Measurements from ENCODE around the gene SRP68. TPM values are rescaled to one million over a fixed set of nuclear protein-coding genes. Genes with fewer than 3 reads are reported as not detected.

SRP68 gene
- total and polyA plus RNA-seq, 2 of the 8 experiments (the other 6 are each of a cell fraction or from before 2014, with no cell fraction given) = 57.7 to 83.5 TPM

- no peaks in the 10 kb centered on the region for H3K23me2 ChIP-seq (ENCODE audit: low read depth, low read length)
- H2AK5ac ChIP-seq (ENCODE audit: low read depth, low read length) = peak overlapping the region; percentile 18; the same call in 1 of the 2 replicates
- H3K4me1 ChIP-seq (replicated peaks in 1 of 4; ENCODE audit: control insufficient read depth in 3 of 4, insufficient read depth in 4 of 4, low read length in 3 of 4) = no peaks in the 10 kb centered on the region; a peak in 3 of 7 replicates
- no peak overlapping the region for H2AFZ ChIP-seq (ENCODE audit: low read length)
- no peak for FAIRE-seq
- H3K79me2 ChIP-seq (ENCODE audit: control insufficient read depth in 1 of 2, insufficient read depth in 2 of 2, low read length in 2 of 2) = no peaks in the 10 kb centered on the region
- H3K27ac ChIP-seq (ENCODE audit: low read depth, low read length) = no peak overlapping the region
- H3K23ac ChIP-seq (ENCODE audit: insufficient read length) = no peak overlapping the region
- H3K79me1 ChIP-seq (ENCODE audit: low read depth, low read length) = no peaks in the 10 kb centered on the region
- H3K4me2 ChIP-seq (ENCODE audit: insufficient read depth in 1 of 2, low read depth in 2 of 2, low read length in 2 of 2) = no peak overlapping the region
- H4K20me1 ChIP-seq (replicated peaks in 1 of 2; ENCODE audit: control insufficient read depth in 1 of 2, insufficient read depth in 2 of 2, low read length in 2 of 2) = no peaks in the 10 kb centered on the region
- H4K8ac ChIP-seq (ENCODE audit: extremely low read depth, insufficient read depth, low read length) = peak overlapping the region; percentile 95
- no peak overlapping the region for H2BK120ac ChIP-seq (replicated peaks; ENCODE audit: low read depth, low read length)
- peak; percentile 62 to 97 for DNase-seq (ENCODE audit: low read depth in 1 of 2, low spot score in 2 of 2)
- no peak overlapping the region for H2BK20ac ChIP-seq (ENCODE audit: low read length)
- H2BK5ac ChIP-seq (ENCODE audit: low read depth, low read length) = peak overlapping the region; percentile 80
- H3K27me3 ChIP-seq (replicated peaks in 1 of 4; ENCODE audit: control insufficient read depth in 3 of 4, extremely low read depth in 1 of 4, insufficient read depth in 3 of 4, low read length in 3 of 4) = no peaks in the 10 kb centered on the region
- 70% methylated on average over 28 of the region's 31 CpGs; no CpG with 5 or more reads in 1 of the 2 experiments for WGBS, 2 experiments (ENCODE audit: extremely low coverage in 1 of 2, insufficient coverage in 1 of 2, insufficient read length in 1 of 2, insufficient replicate concordance in 2 of 2, low coverage in 1 of 2, low lambda C conversion rate in 2 of 2, missing lambda C conversion rate in 1 of 2)
- H3K4ac ChIP-seq (replicated peaks; ENCODE audit: insufficient read length, low read depth, low read length) = peak overlapping the region; percentile 91
- H3K18ac ChIP-seq (ENCODE audit: extremely low read depth, low read length) = peak overlapping the region; percentile 25
- peak overlapping the region; percentile 26 for H4K5ac ChIP-seq (ENCODE audit: insufficient read length, low read depth, low read length)
- no peaks in the 10 kb centered on the region for H3K9me3 ChIP-seq (ENCODE audit: insufficient read depth in 2 of 2, low read depth in 1 of 2, low read length in 1 of 2)
- H2BK12ac ChIP-seq (ENCODE audit: low read depth, low read length) = peak overlapping the region; percentile 60; the same call in 1 of the 2 replicates
- POLR2A ChIA-PET (ENCODE audit: partially characterized antibody) = interaction anchor here (0.7 to 1.5 kb wide), 7 partner anchors 16 to 109 kb away, joined by 3 to 6 read pairs (median 4); partner anchors contain the start of genes FBF1, MRPL38 and TRIM65
- H3K56ac ChIP-seq (replicated peaks; ENCODE audit: insufficient read length, low read depth, low read length) = no peak overlapping the region
- no peak overlapping the region for H3K4me3 ChIP-seq (ENCODE audit: extremely low read depth in 1 of 4, insufficient read depth in 2 of 4, low read depth in 3 of 4, low read length in 4 of 4)
- no peak overlapping the region for H2BK15ac ChIP-seq (ENCODE audit: low read length)
- H3K14ac ChIP-seq (ENCODE audit: insufficient read length) = no peak overlapping the region
- H4K91ac ChIP-seq (replicated peaks; ENCODE audit: insufficient read length, low read length) = peak overlapping the region; percentile 63
- CTCF ChIA-PET (ENCODE audit: partially characterized antibody) = interaction anchor here (0.6 to 32.0 kb wide), 28 partner anchors 8 to 405 kb away, joined by 3 to 885 read pairs (median 4); partner anchors contain the start of genes EVPL, GALR2, MRPL38 and TRIM65
- no peak overlapping the region for H3K9ac ChIP-seq (replicated peaks in 1 of 4; ENCODE audit: extremely low read depth in 1 of 4, low read depth in 3 of 4, low read length in 3 of 4)
- H3K36me3 ChIP-seq (ENCODE audit: control insufficient read depth in 2 of 4, insufficient read depth in 4 of 4, low read length in 3 of 4) = peaks cover 0 to 2% (median 0%) of the 10 kb centered on the region in 4 experiments; a peak in 2 of 8 replicates
- TF ChIP-seq POLR2AphosphoS5 (IDR thresholded peaks at IDR 0.05; ENCODE audit: low read depth, low read length) (no peak), GTF2F1 (IDR thresholded peaks at IDR 0.05; ENCODE audit: borderline replicate concordance, low read depth, low read length) (no peak), HDAC6 (IDR thresholded peaks at IDR 0.05; ENCODE audit: low read depth, low read length) (no peak), GABPA (IDR thresholded peaks at IDR 0.05; ENCODE audit: borderline replicate concordance, insufficient read depth, low read length) (0 out of 2 replicates have a peak, but pooled peaks have one; percentile 9), ZNF274 (IDR thresholded peaks at IDR 0.05; ENCODE audit: borderline replicate concordance, extremely low read depth, low read length) (no peak), RFX5 (IDR thresholded peaks at IDR 0.05; ENCODE audit: borderline replicate concordance, low read depth, low read length) (no peak), RAD21 (IDR thresholded peaks at IDR 0.05 in 1 of 2, conservative IDR thresholded peaks at IDR 0.05 in 1 of 2; ENCODE audit: low read depth in 2 of 2, low read length in 2 of 2) (peak; percentile 75 to 87), POLR2A (IDR thresholded peaks at IDR 0.05; ENCODE audit: control extremely low read depth in 1 of 2, low read depth in 2 of 2, low read length in 2 of 2) (no peak), HDAC2 (IDR thresholded peaks at IDR 0.05; ENCODE audit: borderline replicate concordance in 1 of 2, low read depth in 2 of 2, low read length in 2 of 2) (no peak), PHF8 (conservative IDR thresholded peaks at IDR 0.05; ENCODE audit: low read depth, low read length) (no peak)
- TF ChIP-seq, protein P1, sequence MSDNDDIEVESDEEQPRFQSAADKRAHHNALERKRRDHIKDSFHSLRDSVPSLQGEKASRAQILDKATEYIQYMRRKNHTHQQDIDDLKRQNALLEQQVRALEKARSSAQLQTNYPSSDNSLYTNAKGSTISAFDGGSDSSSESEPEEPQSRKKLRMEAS (IDR thresholded peaks at IDR 0.05) = peak; percentile 57; the same call in 1 of the 2 replicates
Observed at GRCh38 chr17:76000016-76000754, 72.1 kb downstream of the SRP68 start.

Measured in H1 (cell line).